Measurements from ENCODE around the gene TRIM24. TPM values are rescaled to one million over a fixed set of nuclear protein-coding genes. Genes with fewer than 3 reads are reported as not detected.

Gene TRIM24
- total RNA-seq, 8 experiments from 2014 or later, result 6.7 to 51.4 (median 28.0) TPM

DNA sequence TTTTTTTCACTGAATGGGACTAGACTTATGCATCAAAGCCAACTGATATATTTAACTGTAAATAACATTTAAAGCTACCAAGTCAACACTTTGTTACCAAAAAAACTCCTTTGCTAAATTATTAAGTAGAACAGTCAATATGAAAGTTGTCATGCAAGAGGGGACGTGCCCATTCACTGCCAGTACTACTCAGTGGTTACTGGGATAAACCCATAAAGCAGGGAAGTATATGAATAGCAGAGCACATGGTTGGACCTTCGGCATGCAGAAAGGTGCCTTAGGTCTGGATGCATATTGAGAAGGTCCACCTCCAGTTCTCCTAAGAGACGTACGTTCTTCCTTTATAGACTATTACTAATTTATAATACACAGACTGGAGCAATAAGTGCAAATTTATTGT is 121.0 kb downstream of the TRIM24 start:
- ATAC-seq (replicated peaks in 6 of 8), result no peak
- Histone ChIP-seq H3K4me1 (replicated peaks in 1 of 2) (no peaks in the 10 kb centered on the region), H3K4me3 (no peak overlapping the region), H3K27ac (no peak overlapping the region)
- in situ Hi-C loops (cut with MboI; ENCODE audit: low pct_unique_long_range_greater_than_20kb in 2 of 9, low sequenced_read_pairs in 9 of 9, unreplicated experiment in 9 of 9), result no loop called here
- WGBS, 10 experiments, result 93 to 100% (median 98%) methylated on average over 1 to 4 of the region's 4 CpGs; no CpG with 5 or more reads in 2 of the 10 experiments

DNA sequence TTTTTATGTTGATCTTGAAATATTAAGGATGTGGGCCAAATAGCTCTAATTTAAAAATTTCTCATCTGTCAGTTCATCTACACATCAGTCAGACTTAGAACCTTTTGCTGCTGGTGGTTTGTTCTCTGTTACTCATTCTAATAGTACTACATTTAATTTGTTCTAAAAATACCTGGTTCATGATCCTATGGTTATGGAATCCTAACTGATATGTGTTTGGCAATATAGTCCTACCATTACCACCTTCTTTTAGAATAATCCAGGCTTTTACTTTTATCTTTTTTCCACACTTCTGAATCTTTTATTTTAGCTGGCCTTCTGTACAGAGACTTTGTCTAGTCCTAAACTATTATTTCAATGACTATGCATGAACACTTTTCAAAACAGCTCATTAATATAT is 124.2 kb downstream of the TRIM24 start:
- in situ Hi-C loops (cut with MboI; ENCODE audit: low pct_unique_long_range_greater_than_20kb in 2 of 9, low sequenced_read_pairs in 9 of 9, unreplicated experiment in 9 of 9), result no loop called here
- Histone ChIP-seq H3K27ac (no peak overlapping the region), H3K4me1 (replicated peaks in 1 of 2) (no peaks in the 10 kb centered on the region), H3K4me3 (no peak overlapping the region)
- no peak for ATAC-seq (replicated peaks in 6 of 8)

GRCh38 chr7:138584696-138585095 is 124.6 kb downstream of the TRIM24 start:
- Histone ChIP-seq H3K4me3 (no peak overlapping the region), H3K27ac (no peak overlapping the region), H3K4me1 (replicated peaks in 1 of 2) (no peaks in the 10 kb centered on the region)
- ATAC-seq (replicated peaks in 6 of 8), result no peak
- 63 to 98% (median 88%) methylated on average over 1 to 4 of the region's 4 CpGs for WGBS, 10 experiments
- in situ Hi-C loops (cut with MboI; ENCODE audit: low pct_unique_long_range_greater_than_20kb in 2 of 9, low sequenced_read_pairs in 9 of 9, unreplicated experiment in 9 of 9), result no loop called here

DNA sequence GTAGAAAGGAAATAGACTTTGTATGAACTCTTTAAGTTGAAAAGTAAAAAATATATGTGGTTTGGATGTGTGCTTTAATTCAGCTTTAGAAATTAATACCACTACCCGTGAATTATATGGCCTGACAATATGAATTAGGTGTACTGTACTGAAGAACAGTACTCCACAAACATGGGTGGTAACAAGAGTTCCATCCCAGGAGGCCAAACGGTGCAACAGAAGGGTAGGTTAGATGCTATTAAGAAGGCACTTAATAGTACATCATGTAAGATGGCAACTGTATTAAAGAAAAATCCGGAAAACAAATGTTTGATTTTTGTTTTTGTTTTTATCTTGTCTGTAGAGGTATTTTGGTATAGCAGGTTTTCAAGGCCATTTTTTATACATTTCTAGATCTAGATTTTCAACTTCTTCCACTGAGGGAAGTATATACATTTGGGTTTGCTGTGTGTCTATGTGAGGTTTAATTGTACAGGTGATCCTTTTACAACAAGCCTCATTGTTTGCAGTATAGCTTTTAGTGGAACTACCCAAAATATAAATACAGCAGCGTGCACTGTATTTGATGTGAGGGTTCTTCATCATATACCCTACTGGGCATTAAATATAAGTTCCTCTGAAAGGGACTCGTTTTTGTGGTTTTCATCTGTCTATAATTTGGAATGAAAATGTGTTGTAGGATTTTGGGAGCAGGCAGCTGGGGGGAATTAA is 125.4 kb downstream of the TRIM24 start:
- in situ Hi-C loops (cut with MboI; ENCODE audit: low pct_unique_long_range_greater_than_20kb in 2 of 9, low sequenced_read_pairs in 9 of 9, unreplicated experiment in 9 of 9), result no loop called here
- H3K4me3 ChIP-seq, result no peak overlapping the region
- no peak for ATAC-seq (replicated peaks in 6 of 8)
- no peaks in the 10 kb centered on the region for H3K4me1 ChIP-seq (replicated peaks in 1 of 2)
- 64 to 100% (median 94%) methylated on average over 1 to 5 of the region's 5 CpGs; no CpG with 5 or more reads in 1 of the 10 experiments for WGBS, 10 experiments
- no peak overlapping the region for H3K27ac ChIP-seq

DNA sequence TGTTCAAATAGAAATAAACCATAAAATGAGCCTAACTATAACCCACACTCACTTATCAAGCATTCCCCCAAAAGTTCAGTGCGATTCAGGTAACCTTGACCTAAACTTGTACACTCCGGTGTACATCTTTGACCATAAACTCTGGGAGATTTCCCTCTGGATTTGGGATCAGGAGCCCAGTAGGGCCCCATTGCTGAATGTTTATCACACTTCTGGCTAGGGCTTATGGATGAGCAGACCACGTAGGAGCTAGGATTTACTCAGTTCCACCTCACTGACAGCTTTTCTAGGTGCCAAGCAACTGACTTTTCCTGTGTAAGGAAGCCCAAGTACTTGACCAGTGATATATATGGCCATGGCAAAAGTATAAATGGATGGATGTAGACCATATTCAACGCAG is 127.4 kb downstream of the TRIM24 start:
- Histone ChIP-seq H3K4me3 (no peak overlapping the region), H3K4me1 (replicated peaks in 1 of 2) (no peaks in the 10 kb centered on the region), H3K27ac (no peak overlapping the region)
- in situ Hi-C loops (cut with MboI; ENCODE audit: low pct_unique_long_range_greater_than_20kb in 2 of 9, low sequenced_read_pairs in 9 of 9, unreplicated experiment in 9 of 9), result no loop called here
- no peak for ATAC-seq (replicated peaks in 6 of 8)
- WGBS, 10 experiments, result 60 to 100% (median 95%) methylated on average over 1 to 3 of the region's 4 CpGs; no CpG with 5 or more reads in 2 of the 10 experiments

DNA sequence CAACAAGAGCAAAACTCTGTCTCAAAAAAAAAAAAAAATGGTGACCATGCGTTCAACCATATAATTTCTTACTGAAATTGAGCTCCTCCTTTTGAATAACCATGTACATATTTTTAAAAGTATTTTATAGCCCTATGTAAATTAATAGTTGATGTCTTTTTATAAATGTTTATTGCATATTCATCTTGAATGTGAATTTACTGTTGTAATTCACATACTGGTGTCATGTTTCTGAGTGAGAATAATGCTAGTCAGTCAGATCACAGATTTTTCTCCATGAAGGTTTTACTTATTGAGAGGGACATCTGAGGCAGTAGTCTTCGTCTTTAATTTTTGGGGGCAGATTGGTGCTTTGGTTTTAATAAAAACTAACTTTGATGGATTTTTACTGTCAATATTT is 128.9 kb downstream of the TRIM24 start:
- Histone ChIP-seq H3K27ac (no peak overlapping the region), H3K4me1 (replicated peaks in 1 of 2) (no peaks in the 10 kb centered on the region), H3K4me3 (no peak overlapping the region)
- WGBS, 10 experiments, result 15 to 100% (median 88%) methylated on average over 1 to 2 of the region's 2 CpGs; no CpG with 5 or more reads in 2 of the 10 experiments
- in situ Hi-C loops (cut with MboI; ENCODE audit: low pct_unique_long_range_greater_than_20kb in 2 of 9, low sequenced_read_pairs in 9 of 9, unreplicated experiment in 9 of 9), result no loop called here
- peak in 2 of 8 experiments; percentile 52 to 88 for ATAC-seq (replicated peaks in 6 of 8)

DNA sequence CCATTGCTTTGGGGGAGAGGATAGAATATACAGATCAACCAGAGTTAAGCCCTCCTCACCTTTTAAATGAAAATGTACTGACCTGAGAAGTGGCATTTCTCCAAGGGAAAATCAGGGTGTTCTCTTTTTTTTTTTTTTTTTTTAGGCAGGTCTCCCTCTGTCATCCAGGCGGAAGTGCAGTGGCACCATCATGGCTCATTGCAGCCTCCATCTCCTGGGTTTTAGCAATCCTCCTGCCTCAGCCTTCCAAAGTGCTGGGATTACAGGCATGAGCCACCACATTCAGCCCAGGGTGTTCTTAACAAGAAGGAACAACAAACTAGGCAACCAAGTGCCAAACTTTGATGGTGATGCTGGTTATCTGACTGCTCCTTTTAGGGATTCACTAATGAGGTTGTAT is 130.1 kb downstream of the TRIM24 start:
- Histone ChIP-seq H3K27ac (no peak overlapping the region), H3K4me3 (no peak overlapping the region), H3K4me1 (replicated peaks in 1 of 2) (no peaks in the 10 kb centered on the region)
- ATAC-seq (replicated peaks in 6 of 8), result no peak
- in situ Hi-C loops (cut with MboI; ENCODE audit: low pct_unique_long_range_greater_than_20kb in 2 of 9, low sequenced_read_pairs in 9 of 9, unreplicated experiment in 9 of 9), result no loop called here
- 83 to 100% (median 100%) methylated on average over 1 of the region's 1 CpG; no CpG with 5 or more reads in 3 of the 10 experiments for WGBS, 10 experiments

DNA sequence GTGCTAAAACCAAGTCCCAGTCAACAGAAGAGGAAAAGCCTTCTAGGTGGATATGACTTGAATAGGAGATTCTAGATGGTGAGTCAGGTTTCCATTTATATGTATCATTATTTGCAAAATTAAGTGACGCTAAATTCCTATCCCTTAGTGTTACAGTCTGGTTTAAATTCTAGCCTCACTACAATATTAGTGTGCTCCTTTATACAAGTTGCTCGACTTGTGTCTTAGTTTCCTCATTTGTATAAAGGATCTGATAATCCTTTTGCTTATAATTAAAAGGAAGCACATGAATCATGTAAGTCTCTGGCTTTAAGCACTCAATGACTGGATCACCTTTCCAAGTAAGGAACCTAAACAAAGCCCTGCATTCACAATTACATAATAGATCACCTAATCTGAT is 135.4 kb downstream of the TRIM24 start:
- H3K4me3 ChIP-seq, result no peak overlapping the region
- 33 to 100% (median 89%) methylated on average over 1 to 2 of the region's 2 CpGs; no CpG with 5 or more reads in 1 of the 10 experiments for WGBS, 10 experiments
- no peak for ATAC-seq (replicated peaks in 6 of 8)
- in situ Hi-C loops (cut with MboI; ENCODE audit: low pct_unique_long_range_greater_than_20kb in 2 of 9, low sequenced_read_pairs in 9 of 9, unreplicated experiment in 9 of 9), result no loop called here
- no peak overlapping the region for H3K27ac ChIP-seq
- no peaks in the 10 kb centered on the region for H3K4me1 ChIP-seq (replicated peaks in 1 of 2)

- WGBS, 10 experiments, result 40 to 67% (median 40%) methylated on average over 1 of the region's 1 CpG; no CpG with 5 or more reads in 7 of the 10 experiments
- no peak overlapping the region for H3K27ac ChIP-seq
- H3K4me3 ChIP-seq, result no peak overlapping the region
- no peak for ATAC-seq (replicated peaks in 6 of 8)
- in situ Hi-C loops (cut with MboI; ENCODE audit: low pct_unique_long_range_greater_than_20kb in 2 of 9, low sequenced_read_pairs in 9 of 9, unreplicated experiment in 9 of 9), result no loop called here
- peaks cover 1 to 3% of the 10 kb centered on the region in 2 donors for H3K4me1 ChIP-seq (replicated peaks in 1 of 2)
These were observed 142.4 kb downstream of the TRIM24 start for GRCh38 chr7:138602451-138602850.

- H3K4me3 ChIP-seq, result no peak overlapping the region
- 50 to 97% (median 85%) methylated on average over 2 to 7 of the region's 8 CpGs for WGBS, 10 experiments
- H3K4me1 ChIP-seq (replicated peaks in 1 of 2), result peaks cover 11 to 14% of the 10 kb centered on the region in 2 donors
- no peak for ATAC-seq (replicated peaks in 6 of 8)
- in situ Hi-C loops (cut with MboI; ENCODE audit: low pct_unique_long_range_greater_than_20kb in 2 of 9, low sequenced_read_pairs in 9 of 9, unreplicated experiment in 9 of 9), result no loop called here
- H3K27ac ChIP-seq, result no peak overlapping the region
These were observed 143.7 kb downstream of the TRIM24 start for GRCh38 chr7:138603549-138604318.

DNA sequence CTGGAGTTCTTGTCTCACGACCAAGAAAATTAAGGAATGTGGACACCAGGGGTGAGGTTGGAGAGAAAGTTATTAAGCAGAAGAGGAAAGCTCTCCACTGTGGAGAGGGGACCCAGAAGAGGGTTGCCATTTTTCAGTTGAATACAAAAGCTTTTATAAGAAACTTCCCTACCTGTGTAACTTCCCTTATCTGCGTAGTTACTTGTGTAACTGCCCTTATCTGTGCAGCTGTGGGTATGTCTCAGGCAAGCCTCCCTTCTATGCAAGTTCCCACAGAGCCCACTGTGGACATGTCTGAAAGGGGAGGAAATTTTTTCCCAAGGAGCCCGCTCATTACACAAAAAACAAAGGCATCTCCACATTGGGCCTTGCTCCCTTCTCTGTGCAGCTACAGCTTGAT is 146.2 kb downstream of the TRIM24 start:
- H3K4me3 ChIP-seq, result no peak overlapping the region
- peaks cover 16 to 17% of the 10 kb centered on the region in 2 donors for H3K4me1 ChIP-seq (replicated peaks in 1 of 2)
- in situ Hi-C loops (cut with MboI; ENCODE audit: low pct_unique_long_range_greater_than_20kb in 2 of 9, low sequenced_read_pairs in 9 of 9, unreplicated experiment in 9 of 9), result no loop called here
- WGBS, 10 experiments, result 25 to 100% (median 95%) methylated on average over 1 to 3 of the region's 3 CpGs
- no peak for ATAC-seq (replicated peaks in 6 of 8)
- H3K27ac ChIP-seq, result no peak overlapping the region

DNA sequence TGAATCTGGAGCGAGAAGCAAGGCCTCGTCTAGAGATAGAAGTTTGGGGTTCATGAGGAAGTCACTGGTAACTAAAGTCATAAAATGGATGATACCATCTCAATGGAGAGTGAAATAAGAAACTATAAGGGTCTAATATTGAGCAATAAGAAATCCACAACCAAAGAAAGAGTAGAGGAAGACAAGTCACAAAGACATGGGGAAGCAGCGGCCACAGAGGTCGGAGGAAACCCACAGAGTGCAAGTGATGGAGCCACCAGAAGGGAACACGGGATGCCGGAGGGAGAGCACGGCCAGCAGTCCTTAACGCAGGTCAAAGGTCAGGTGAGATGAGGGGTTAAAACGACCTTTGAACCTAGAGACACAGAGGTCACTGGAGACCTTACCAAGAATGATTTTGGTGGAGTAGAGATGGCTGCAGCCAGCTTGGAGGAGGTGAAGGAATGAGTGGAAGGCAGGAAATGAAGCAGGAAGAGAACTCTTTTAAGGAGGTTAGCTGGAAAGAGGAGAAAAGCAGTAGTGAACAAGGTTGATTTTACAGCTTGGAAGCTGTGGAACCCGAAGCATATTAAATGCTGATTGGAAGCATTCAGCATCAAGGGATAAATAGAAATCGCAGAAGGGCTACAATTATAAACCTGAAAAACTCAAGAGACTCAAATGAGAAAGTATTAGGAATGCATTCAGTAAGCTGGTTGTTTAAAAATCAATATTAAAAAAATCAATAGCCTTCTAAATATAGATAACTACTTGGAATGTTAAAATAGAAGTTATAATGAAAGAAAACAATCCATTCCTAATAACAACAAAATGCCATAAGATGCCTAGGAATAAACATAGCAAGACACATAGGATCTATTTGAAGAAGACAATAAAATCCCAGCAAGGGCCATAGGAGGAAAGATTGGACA is 147.4 kb downstream of the TRIM24 start:
- peaks cover 16 to 17% of the 10 kb centered on the region in 2 donors for H3K4me1 ChIP-seq (replicated peaks in 1 of 2)
- H3K4me3 ChIP-seq, result no peak overlapping the region
- no peak overlapping the region for H3K27ac ChIP-seq
- in situ Hi-C loops (cut with MboI; ENCODE audit: low pct_unique_long_range_greater_than_20kb in 2 of 9, low sequenced_read_pairs in 9 of 9, unreplicated experiment in 9 of 9), result no loop called here
- no peak for ATAC-seq (replicated peaks in 6 of 8)
- 50 to 100% (median 89%) methylated on average over 1 to 11 of the region's 11 CpGs for WGBS, 10 experiments

GRCh38 chr7:138608275-138608674 is 148.2 kb downstream of the TRIM24 start:
- 11 to 69% (median 33%) methylated on average over 3 to 12 of the region's 12 CpGs for WGBS, 10 experiments
- peak overlapping the region in 1 of 2 donors; percentile 59 for H3K27ac ChIP-seq
- in situ Hi-C loops (cut with MboI; ENCODE audit: low pct_unique_long_range_greater_than_20kb in 2 of 9, low sequenced_read_pairs in 9 of 9, unreplicated experiment in 9 of 9), result no loop called here

More at GRCh38 chr7:138608275-138608674, 148.2 kb downstream of the TRIM24 start:
- ATAC-seq (replicated peaks in 6 of 8), result peak in 7 of 8 experiments; percentile 35 to 91 (median 67)
- no peak overlapping the region for H3K4me3 ChIP-seq
- H3K4me1 ChIP-seq (replicated peaks in 1 of 2), result peaks cover 16 to 17% of the 10 kb centered on the region in 2 donors
